ENCODE measurements around the gene SRP9.

DNA sequence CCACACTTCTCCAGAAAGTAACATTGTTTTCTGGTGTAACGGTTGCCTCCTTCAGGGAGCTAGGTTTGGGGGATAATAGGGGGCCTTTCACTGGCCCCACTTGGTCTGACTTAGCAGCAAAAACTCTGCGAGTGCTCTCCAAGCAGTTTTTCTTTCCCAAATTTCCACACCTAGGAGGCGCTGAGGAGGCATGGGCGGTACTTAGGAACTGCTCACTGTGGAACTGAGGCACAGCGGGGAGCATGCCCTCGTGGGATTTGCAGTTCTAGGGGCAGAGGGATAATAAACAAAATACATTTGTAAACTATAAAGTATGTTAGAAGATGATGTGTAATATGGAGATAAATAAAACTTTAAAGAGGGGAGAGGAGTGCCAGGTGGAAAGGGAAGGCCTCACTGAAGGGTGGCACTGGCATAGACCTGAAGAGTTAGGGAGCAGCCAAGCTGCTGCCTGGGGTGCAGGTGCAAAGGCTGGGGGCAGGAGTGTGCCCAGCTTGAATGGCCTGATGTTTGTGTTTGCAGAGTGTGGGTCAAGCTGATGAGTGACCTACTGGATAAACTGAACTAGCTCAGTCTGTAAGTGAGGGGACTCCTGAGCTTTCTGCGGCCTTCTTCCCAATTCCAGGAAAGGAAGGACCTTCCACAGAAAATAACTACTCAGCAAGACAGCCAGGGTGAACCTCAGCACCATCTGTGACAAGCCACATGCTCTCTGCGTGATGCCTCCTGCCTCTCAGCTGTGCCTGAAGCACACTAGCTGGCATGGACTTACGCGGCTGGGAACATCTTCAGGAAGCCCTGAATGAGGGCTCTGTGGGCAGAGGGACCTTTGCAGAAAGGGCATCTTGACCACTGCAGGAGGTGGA, 34.2 kb downstream of the SRP9 start:
- TF ChIP-seq, protein P1, sequence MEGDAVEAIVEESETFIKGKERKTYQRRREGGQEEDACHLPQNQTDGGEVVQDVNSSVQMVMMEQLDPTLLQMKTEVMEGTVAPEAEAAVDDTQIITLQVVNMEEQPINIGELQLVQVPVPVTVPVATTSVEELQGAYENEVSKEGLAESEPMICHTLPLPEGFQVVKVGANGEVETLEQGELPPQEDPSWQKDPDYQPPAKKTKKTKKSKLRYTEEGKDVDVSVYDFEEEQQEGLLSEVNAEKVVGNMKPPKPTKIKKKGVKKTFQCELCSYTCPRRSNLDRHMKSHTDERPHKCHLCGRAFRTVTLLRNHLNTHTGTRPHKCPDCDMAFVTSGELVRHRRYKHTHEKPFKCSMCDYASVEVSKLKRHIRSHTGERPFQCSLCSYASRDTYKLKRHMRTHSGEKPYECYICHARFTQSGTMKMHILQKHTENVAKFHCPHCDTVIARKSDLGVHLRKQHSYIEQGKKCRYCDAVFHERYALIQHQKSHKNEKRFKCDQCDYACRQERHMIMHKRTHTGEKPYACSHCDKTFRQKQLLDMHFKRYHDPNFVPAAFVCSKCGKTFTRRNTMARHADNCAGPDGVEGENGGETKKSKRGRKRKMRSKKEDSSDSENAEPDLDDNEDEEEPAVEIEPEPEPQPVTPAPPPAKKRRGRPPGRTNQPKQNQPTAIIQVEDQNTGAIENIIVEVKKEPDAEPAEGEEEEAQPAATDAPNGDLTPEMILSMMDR (IDR thresholded peaks at IDR 0.05; ENCODE audit: borderline replicate concordance, extremely low read depth, low read length, poor library complexity, severe bottlenecking), result peak; percentile 43
- no peak for TF ChIP-seq EZH2 (IDR thresholded peaks at IDR 0.05; ENCODE audit: borderline replicate concordance, low read depth, low read length, severe bottlenecking)
